ENCODE measurements around the gene CAPNS2. TPM values are rescaled to one million over a fixed set of nuclear protein-coding genes. Genes with fewer than 3 reads are reported as not detected.

Gene CAPNS2
- total RNA-seq: 33.9 TPM

DNA sequence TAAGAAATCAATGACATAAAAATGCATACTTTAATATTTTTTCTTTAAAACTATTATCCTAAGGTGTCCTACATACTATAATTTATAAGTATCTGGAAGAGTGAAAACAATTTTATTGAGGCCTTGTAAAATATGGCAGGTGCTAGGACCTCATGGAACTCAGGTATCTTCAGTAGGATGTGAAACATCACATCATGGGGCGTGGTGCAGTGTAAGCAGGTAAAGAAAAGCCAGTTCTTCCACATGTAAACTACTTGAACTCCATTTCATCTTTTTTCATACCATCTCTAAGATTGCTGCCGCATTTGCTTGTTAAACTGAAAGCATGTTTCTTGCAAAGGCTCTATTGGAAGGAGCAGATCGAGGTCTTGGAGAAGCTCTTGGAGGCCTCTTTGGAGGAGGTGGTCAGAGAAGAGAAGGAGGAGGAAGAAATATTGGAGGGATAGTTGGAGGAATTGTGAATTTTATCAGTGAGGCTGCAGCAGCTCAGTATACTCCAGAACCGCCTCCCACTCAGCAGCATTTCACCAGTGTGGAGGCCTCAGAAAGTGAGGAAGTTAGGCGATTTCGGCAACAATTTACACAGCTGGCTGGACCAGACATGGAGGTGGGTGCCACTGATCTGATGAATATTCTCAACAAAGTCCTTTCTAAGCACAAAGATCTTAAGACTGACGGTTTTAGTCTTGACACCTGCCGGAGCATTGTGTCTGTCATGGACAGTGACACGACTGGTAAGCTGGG is at the start of gene CAPNS2:
Gene CAPNS2 (plus strand): TSS at position 253 of the 744 bp plus-strand sequence. CDS start 73 bp downstream, at position 326.
- Histone ChIP-seq H3K27ac (peak within 1 kb of the TSS; percentile 9), H3K36me3 (no peaks in the 10 kb centered on the region), H3K4me3 (peak within 1 kb of the TSS in 1 of 2 donors; percentile 34), H3K4me1 (peaks cover 14% of the 10 kb centered on the region), H3K9me3 (no peaks in the 10 kb centered on the region), H3K27me3 (no peaks in the 10 kb centered on the region)
- intact Hi-C loops (cut with DNase I): no loop called here
- DNase-seq (ENCODE audit: extremely low spot score in 2 of 2): no peak
- TF ChIP-seq, protein P1, sequence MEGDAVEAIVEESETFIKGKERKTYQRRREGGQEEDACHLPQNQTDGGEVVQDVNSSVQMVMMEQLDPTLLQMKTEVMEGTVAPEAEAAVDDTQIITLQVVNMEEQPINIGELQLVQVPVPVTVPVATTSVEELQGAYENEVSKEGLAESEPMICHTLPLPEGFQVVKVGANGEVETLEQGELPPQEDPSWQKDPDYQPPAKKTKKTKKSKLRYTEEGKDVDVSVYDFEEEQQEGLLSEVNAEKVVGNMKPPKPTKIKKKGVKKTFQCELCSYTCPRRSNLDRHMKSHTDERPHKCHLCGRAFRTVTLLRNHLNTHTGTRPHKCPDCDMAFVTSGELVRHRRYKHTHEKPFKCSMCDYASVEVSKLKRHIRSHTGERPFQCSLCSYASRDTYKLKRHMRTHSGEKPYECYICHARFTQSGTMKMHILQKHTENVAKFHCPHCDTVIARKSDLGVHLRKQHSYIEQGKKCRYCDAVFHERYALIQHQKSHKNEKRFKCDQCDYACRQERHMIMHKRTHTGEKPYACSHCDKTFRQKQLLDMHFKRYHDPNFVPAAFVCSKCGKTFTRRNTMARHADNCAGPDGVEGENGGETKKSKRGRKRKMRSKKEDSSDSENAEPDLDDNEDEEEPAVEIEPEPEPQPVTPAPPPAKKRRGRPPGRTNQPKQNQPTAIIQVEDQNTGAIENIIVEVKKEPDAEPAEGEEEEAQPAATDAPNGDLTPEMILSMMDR (IDR thresholded peaks at IDR 0.05): no peak
- TF ChIP-seq POLR2AphosphoS5 (IDR thresholded peaks at IDR 0.05; ENCODE audit: insufficient read depth in 1 of 2, low read depth in 1 of 2): peak in 1 of 2 donors; percentile 50

DNA sequence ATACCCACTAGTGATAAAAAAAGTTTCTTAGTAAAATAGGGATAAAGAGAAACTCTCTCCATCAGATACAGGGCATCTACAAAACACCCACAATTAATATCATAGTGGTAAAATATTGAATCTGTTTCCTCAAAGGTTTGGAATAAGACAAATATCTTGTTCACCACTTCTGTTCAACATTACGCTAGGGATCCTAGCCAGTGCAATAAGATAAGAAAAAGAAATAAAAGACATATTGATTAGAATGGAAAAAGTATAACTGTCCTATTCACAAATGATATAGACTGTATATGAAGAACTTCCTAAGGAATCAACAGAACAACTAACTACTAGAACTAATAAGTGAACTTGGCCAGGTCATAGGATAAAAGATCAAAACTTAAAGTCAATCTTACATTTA is 44.7 kb upstream of the CAPNS2 start:
- H3K36me3 ChIP-seq: no peaks in the 10 kb centered on the region
- H3K9me3 ChIP-seq: no peaks in the 10 kb centered on the region
- no peak overlapping the region for H3K4me3 ChIP-seq
- no peak overlapping the region for H3K27ac ChIP-seq
- no peaks in the 10 kb centered on the region for H3K27me3 ChIP-seq
- intact Hi-C loops (cut with DNase I): no loop called here
- H3K4me1 ChIP-seq: no peaks in the 10 kb centered on the region
- TF ChIP-seq POLR2A (IDR thresholded peaks at IDR 0.05) (no peak), POLR2AphosphoS5 (IDR thresholded peaks at IDR 0.05; ENCODE audit: insufficient read depth in 1 of 2, low read depth in 1 of 2) (no peak)
- TF ChIP-seq, protein P1 (IDR thresholded peaks at IDR 0.05): no peak
- no peak for DNase-seq (ENCODE audit: extremely low spot score in 2 of 2)

DNA sequence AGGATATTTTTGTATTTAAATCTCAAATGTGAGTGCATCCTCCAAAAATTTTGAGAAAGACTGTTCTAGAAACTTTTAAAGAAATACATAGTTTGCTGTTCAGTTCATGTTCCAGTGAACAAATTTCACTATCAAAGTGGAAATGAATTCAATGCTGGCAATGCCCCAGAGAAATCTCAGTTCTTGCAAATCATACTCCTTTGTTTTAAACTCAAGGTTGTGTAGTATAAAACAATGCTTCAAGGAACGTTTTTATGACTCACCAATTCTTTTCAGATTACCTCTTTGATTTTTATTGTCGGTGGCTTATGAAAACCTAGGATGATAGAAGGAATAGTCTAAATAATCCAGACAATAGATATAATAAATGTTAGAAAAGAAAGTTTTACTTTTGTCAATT is 40.0 kb upstream of the CAPNS2 start:
- H3K4me1 ChIP-seq: no peaks in the 10 kb centered on the region
- TF ChIP-seq POLR2AphosphoS5 (IDR thresholded peaks at IDR 0.05; ENCODE audit: insufficient read depth in 1 of 2, low read depth in 1 of 2) (no peak), POLR2A (IDR thresholded peaks at IDR 0.05) (no peak)
- TF ChIP-seq, protein P1 (IDR thresholded peaks at IDR 0.05): no peak
- H3K4me3 ChIP-seq: no peak overlapping the region
- H3K36me3 ChIP-seq: peaks cover 0 to 7% of the 10 kb centered on the region in 2 donors
- no peak for DNase-seq (ENCODE audit: extremely low spot score in 2 of 2)
- no peaks in the 10 kb centered on the region for H3K27me3 ChIP-seq
- H3K27ac ChIP-seq: no peak overlapping the region
- intact Hi-C loops (cut with DNase I): no loop called here
- H3K9me3 ChIP-seq: no peaks in the 10 kb centered on the region

DNA sequence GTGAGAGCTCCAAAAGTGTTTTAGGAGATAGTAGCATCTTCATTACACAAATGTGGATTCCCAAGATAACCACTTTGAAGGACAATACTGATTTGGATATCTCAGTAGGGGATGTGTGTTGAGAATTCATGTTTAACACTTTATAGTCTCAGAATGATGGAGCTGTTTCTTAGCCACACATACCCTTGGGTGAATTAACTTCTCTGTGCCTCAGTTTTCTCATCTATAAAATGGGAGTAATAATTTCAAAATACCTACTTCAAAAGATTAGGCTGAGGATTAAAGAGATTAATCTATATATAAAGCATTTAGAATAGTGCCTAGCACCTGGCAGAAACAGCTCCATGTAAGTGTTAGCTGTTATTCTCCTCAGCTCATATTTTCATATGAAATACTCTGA is 38.6 kb upstream of the CAPNS2 start:
- Histone ChIP-seq H3K4me3 (no peak overlapping the region), H3K27me3 (no peaks in the 10 kb centered on the region), H3K4me1 (no peaks in the 10 kb centered on the region), H3K27ac (no peak overlapping the region), H3K36me3 (peaks cover 0 to 7% of the 10 kb centered on the region in 2 donors), H3K9me3 (no peaks in the 10 kb centered on the region)
- no peak for DNase-seq (ENCODE audit: extremely low spot score in 2 of 2)
- intact Hi-C loops (cut with DNase I): no loop called here
- TF ChIP-seq, protein P1 (IDR thresholded peaks at IDR 0.05): no peak

DNA sequence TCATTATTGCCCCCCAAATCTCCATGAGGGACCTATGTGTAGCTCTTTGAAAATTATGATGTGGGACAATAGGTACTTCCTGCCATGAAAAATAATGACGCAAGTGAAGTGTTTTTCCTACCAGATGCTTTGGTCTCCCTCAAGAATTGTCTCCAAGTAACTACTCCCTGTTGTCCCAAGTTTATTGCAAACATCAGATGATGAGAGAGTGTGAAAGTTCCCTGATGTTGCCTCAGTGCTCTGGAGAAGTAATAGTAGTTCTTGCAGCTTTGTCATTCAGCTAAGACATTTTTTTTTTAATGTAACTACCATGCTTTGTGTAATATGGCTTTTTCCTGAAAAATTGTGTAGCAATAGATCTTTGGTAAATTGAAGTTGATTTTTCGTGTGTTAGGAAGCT is 37.5 kb upstream of the CAPNS2 start:
- TF ChIP-seq POLR2AphosphoS5 (IDR thresholded peaks at IDR 0.05; ENCODE audit: insufficient read depth in 1 of 2, low read depth in 1 of 2) (no peak), POLR2A (IDR thresholded peaks at IDR 0.05) (no peak)
- TF ChIP-seq, protein P1 (IDR thresholded peaks at IDR 0.05): no peak

More for the DNA sequence above, 37.5 kb upstream of the CAPNS2 start:
- H3K27ac ChIP-seq: no peak overlapping the region
- H3K4me3 ChIP-seq: no peak overlapping the region
- DNase-seq (ENCODE audit: extremely low spot score in 2 of 2): no peak
- H3K27me3 ChIP-seq: no peaks in the 10 kb centered on the region
- no peaks in the 10 kb centered on the region for H3K4me1 ChIP-seq
- H3K9me3 ChIP-seq: no peaks in the 10 kb centered on the region
- intact Hi-C loops (cut with DNase I): no loop called here
- peaks cover 0 to 7% of the 10 kb centered on the region in 2 donors for H3K36me3 ChIP-seq

Data from vagina (tissue), 2 donors.